OCI-LY3 (cell line): ENCODE measurements around the gene ZFP92.

Experiments used
- EZH2phosphoT487 ChIP-seq: fragments of 200-600 bp; shearing (Covaris generic); IDR thresholded peaks from 2 replicates; pipeline ENCODE4 v1.6.1; 2018; ENCODE audit warnings: antibody characterized with exemption, mixed run types, low read depth
- TF ChIP-seq, protein P1 (sequence below): fragments of 200-600, 300-600 bp; sonication (generic); IDR thresholded peaks from 2 replicates; pipeline ENCODE4 v1.5.1; 2014; ENCODE audit warnings: antibody characterized with exemption, low read length, low read depth

DNA sequence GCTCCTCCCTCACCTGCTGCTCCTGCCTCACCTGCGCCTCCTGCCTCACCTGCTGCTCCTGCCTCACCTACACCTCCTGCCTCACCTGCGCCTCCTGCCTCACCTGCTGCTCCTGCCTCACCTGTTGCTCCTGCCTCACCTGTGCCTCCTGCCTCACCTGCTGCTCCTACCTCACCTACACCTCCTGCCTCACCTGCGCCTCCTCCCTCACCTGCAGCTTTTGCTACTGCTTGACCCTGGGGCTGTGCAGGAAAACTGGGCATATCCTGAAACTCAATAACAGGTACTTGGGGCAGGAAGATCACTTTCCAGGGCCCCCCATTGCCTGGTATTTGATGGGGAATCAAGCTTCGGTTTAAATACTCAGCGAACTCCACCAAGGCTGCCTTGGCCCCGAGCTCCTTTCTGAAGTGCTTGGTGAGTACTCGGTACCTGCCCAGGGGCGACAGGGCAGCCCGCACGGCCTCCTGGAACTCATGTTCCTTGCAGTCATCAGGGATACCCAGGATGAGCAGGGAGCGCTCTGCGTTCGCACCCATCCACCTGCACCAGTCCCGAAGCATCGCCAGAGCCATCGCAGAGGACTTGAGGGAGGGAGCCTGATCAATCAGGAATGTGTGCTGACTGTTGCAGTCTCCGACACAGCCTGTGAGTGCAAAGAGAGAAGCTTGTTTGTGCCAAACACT, 12.9 kb upstream of the ZFP92 start:
- TF ChIP-seq, protein P1, sequence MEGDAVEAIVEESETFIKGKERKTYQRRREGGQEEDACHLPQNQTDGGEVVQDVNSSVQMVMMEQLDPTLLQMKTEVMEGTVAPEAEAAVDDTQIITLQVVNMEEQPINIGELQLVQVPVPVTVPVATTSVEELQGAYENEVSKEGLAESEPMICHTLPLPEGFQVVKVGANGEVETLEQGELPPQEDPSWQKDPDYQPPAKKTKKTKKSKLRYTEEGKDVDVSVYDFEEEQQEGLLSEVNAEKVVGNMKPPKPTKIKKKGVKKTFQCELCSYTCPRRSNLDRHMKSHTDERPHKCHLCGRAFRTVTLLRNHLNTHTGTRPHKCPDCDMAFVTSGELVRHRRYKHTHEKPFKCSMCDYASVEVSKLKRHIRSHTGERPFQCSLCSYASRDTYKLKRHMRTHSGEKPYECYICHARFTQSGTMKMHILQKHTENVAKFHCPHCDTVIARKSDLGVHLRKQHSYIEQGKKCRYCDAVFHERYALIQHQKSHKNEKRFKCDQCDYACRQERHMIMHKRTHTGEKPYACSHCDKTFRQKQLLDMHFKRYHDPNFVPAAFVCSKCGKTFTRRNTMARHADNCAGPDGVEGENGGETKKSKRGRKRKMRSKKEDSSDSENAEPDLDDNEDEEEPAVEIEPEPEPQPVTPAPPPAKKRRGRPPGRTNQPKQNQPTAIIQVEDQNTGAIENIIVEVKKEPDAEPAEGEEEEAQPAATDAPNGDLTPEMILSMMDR, result no peak
- no peak for TF ChIP-seq EZH2phosphoT487
